ENCODE measurements around the gene CEP89. TPM values are rescaled to one million over a fixed set of nuclear protein-coding genes. Genes with fewer than 3 reads are reported as not detected.

The CEP89 gene
- total and polyA plus RNA-seq, 2 of the 4 experiments (the other 2 are of a cell fraction) = 7.2 to 17.4 TPM

GRCh38 chr19:32914879-32915660 lies 56.7 kb downstream of the CEP89 start:
- H3K4me3 ChIP-seq (ENCODE audit: insufficient read depth, low read depth, low read length) = no peak overlapping the region
- peaks cover 18% of the 10 kb centered on the region for H3K36me3 ChIP-seq (ENCODE audit: control insufficient read depth, insufficient read depth, low read length)
- no peak overlapping the region for H3K23ac ChIP-seq (ENCODE audit: low read depth, low read length)
- BruUV-seq (replicated peaks) = no TSS peak
- intact Hi-C loops (cut with micrococcal nuclease) = loop anchor here (5.0 kb wide), 1 partner anchor 243 kb away; no protein-coding TSS in a partner anchor
- no peaks in the 10 kb centered on the region for H3K27me3 ChIP-seq (ENCODE audit: control insufficient read depth, insufficient read depth, low read length)
- H3K27ac ChIP-seq (ENCODE audit: insufficient read depth, low read length) = no peak overlapping the region
- CTCF ChIA-PET = interaction anchor here (0.7 kb wide), 2 partner anchors 11 to 21 kb away, joined by 3 to 5 read pairs; no protein-coding TSS in a partner anchor
- no peak overlapping the region for H3K18ac ChIP-seq (ENCODE audit: low read depth, low read length)
- DNase-seq (no peak), ATAC-seq (ENCODE audit: low read depth) (no peak)
- H2AK9ac ChIP-seq (replicated peaks; ENCODE audit: low read depth, low read length, poor library complexity) = no peak overlapping the region
- H4K5ac ChIP-seq (ENCODE audit: low read depth, low read length) = no peak overlapping the region
- H2BK120ac ChIP-seq (ENCODE audit: low read depth, low read length) = no peak overlapping the region
- H4K8ac ChIP-seq (ENCODE audit: low read depth in 2 of 2, low read length in 2 of 2) = no peak overlapping the region
- no peak overlapping the region for H4K91ac ChIP-seq (ENCODE audit: insufficient read depth, low read depth, low read length)
- dilution Hi-C loops (cut with HindIII; ENCODE audit: low sequenced_read_pairs, unreplicated experiment) = no loop called here
- H2AFZ ChIP-seq (replicated peaks; ENCODE audit: low read length, poor library complexity) = no peak overlapping the region
- no peaks in the 10 kb centered on the region for H3K79me1 ChIP-seq (ENCODE audit: low read depth in 1 of 2, low read length in 2 of 2)
- H3K4ac ChIP-seq (ENCODE audit: low read depth, low read length) = no peak overlapping the region
- 0 out of 2 replicates have a peak, but pooled peaks cover 2% of the 10 kb centered on the region for H3K9me1 ChIP-seq (ENCODE audit: insufficient read depth, low read length)
- no peak overlapping the region for H3K4me2 ChIP-seq (ENCODE audit: low read depth, low read length)
- no peak overlapping the region for H3K9ac ChIP-seq (ENCODE audit: low read depth, low read length)
- H3K9me3 ChIP-seq (ENCODE audit: control insufficient read depth, insufficient read depth, low read length) = no peaks in the 10 kb centered on the region
- H3K4me1 ChIP-seq (ENCODE audit: control insufficient read depth, insufficient read depth, low read length) = no peaks in the 10 kb centered on the region
- H2AK5ac ChIP-seq (ENCODE audit: low read depth, low read length) = no peak overlapping the region
- H2BK15ac ChIP-seq (ENCODE audit: low read depth, low read length) = no peak overlapping the region
- H3K14ac ChIP-seq (replicated peaks; ENCODE audit: low read depth, low read length) = no peak overlapping the region
- no peak overlapping the region for H2BK20ac ChIP-seq (ENCODE audit: low read depth, low read length)
- POLR2A ChIA-PET (ENCODE audit: unreplicated experiment) = no interaction called here
- in situ Hi-C loops (cut with MboI; ENCODE audit: low sequenced_read_pairs) = no loop called here
- no peak overlapping the region for H3K56ac ChIP-seq (ENCODE audit: extremely low read depth, insufficient read depth, low read length)
- H4K20me1 ChIP-seq (ENCODE audit: insufficient read depth, low read length) = no peaks in the 10 kb centered on the region
- no peak overlapping the region for H2BK5ac ChIP-seq (ENCODE audit: low read depth, low read length, poor library complexity, severe bottlenecking)
- no CpG with 5 or more reads among the region's 12 CpGs for WGBS, 2 experiments (ENCODE audit: extremely low coverage in 2 of 2, insufficient read length in 1 of 2)
- TF ChIP-seq CEBPB (IDR thresholded peaks at IDR 0.05; ENCODE audit: low read depth, low read length) (no peak), FOS (IDR thresholded peaks at IDR 0.05; ENCODE audit: low read depth, low read length) (no peak), MAZ (IDR thresholded peaks at IDR 0.05; ENCODE audit: borderline replicate concordance, low read depth, low read length) (no peak), RFX5 (IDR thresholded peaks at IDR 0.05; ENCODE audit: low read depth, low read length) (no peak), BHLHE40 (IDR thresholded peaks at IDR 0.05; ENCODE audit: low read depth, low read length) (no peak), SMC3 (IDR thresholded peaks at IDR 0.05; ENCODE audit: low read depth, low read length) (no peak), CHD1 (IDR thresholded peaks at IDR 0.05; ENCODE audit: low read depth, low read length) (no peak), MAFK (IDR thresholded peaks at IDR 0.05; ENCODE audit: low read depth, low read length) (no peak), RCOR1 (IDR thresholded peaks at IDR 0.05; ENCODE audit: insufficient replicate concordance, low read length) (no peak), MXI1 (IDR thresholded peaks at IDR 0.05; ENCODE audit: borderline replicate concordance, low read depth, low read length) (no peak), NFE2L2 (IDR thresholded peaks at IDR 0.05; ENCODE audit: low read depth, low read length) (no peak), RAD21 (IDR thresholded peaks at IDR 0.05; ENCODE audit: low read length) (no peak)
- TF ChIP-seq, protein P1, sequence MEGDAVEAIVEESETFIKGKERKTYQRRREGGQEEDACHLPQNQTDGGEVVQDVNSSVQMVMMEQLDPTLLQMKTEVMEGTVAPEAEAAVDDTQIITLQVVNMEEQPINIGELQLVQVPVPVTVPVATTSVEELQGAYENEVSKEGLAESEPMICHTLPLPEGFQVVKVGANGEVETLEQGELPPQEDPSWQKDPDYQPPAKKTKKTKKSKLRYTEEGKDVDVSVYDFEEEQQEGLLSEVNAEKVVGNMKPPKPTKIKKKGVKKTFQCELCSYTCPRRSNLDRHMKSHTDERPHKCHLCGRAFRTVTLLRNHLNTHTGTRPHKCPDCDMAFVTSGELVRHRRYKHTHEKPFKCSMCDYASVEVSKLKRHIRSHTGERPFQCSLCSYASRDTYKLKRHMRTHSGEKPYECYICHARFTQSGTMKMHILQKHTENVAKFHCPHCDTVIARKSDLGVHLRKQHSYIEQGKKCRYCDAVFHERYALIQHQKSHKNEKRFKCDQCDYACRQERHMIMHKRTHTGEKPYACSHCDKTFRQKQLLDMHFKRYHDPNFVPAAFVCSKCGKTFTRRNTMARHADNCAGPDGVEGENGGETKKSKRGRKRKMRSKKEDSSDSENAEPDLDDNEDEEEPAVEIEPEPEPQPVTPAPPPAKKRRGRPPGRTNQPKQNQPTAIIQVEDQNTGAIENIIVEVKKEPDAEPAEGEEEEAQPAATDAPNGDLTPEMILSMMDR (conservative IDR thresholded peaks at IDR 0.05; ENCODE audit: low read depth, low read length) = no peak
- TF ChIP-seq, protein P2, sequence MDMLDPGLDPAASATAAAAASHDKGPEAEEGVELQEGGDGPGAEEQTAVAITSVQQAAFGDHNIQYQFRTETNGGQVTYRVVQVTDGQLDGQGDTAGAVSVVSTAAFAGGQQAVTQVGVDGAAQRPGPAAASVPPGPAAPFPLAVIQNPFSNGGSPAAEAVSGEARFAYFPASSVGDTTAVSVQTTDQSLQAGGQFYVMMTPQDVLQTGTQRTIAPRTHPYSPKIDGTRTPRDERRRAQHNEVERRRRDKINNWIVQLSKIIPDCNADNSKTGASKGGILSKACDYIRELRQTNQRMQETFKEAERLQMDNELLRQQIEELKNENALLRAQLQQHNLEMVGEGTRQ (IDR thresholded peaks at IDR 0.05; ENCODE audit: low read depth, low read length) = no peak
- TF ChIP-seq, protein P3, sequence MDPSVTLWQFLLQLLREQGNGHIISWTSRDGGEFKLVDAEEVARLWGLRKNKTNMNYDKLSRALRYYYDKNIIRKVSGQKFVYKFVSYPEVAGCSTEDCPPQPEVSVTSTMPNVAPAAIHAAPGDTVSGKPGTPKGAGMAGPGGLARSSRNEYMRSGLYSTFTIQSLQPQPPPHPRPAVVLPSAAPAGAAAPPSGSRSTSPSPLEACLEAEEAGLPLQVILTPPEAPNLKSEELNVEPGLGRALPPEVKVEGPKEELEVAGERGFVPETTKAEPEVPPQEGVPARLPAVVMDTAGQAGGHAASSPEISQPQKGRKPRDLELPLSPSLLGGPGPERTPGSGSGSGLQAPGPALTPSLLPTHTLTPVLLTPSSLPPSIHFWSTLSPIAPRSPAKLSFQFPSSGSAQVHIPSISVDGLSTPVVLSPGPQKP (IDR thresholded peaks at IDR 0.05; ENCODE audit: borderline replicate concordance, low read depth, low read length) = no peak

Measured in IMR-90 (cell line).